HepG2 (cell line): ENCODE measurements around the gene ASF1B. TPM values are rescaled to one million over a fixed set of nuclear protein-coding genes. Genes with fewer than 3 reads are reported as not detected.

Experiments used
- ATAC-seq: fragments of 200-7000 bp; cut with Tn5 transposase; 3 replicates; pipeline ENCODE4 v1.9.1; 2020; ENCODE audit warnings: mild to moderate bottlenecking, moderate library complexity
- BruUV-seq: library from RNA; stranded (reverse); fragments of 400-500 nt; replicated peaks from 2 replicates; lab custom pipeline; 2021; lab: Mats Ljungman, UMichigan
- CTCF ChIA-PET: fragments of 300-600 bp; formaldehyde crosslinking; extraction: SDS; loops from one replicate; lab custom pipeline; 2021; ENCODE audit warnings: low total read pairs, inconsistent platforms, low intra/inter-chr PET ratio; lab: Yijun Ruan, JAX
- POLR2A ChIA-PET: fragments of 350-600 bp; sonication (Branson Sonifier 250); formaldehyde crosslinking; loops from one replicate; lab custom pipeline; 2020; ENCODE audit warnings: antibody characterized with exemption, inconsistent platforms; lab: Yijun Ruan, JAX
- DNase-seq: peaks from one replicate; pipeline ENCODE4 v3.0.0-alpha.2; 2015; ENCODE audit warnings: low spot score
- FAIRE-seq: peaks from 3 replicates; lab custom pipeline; 2011; peaks lifted over from hg19 to GRCh38; lab: Jason Lieb, UNC
- H2AFZ ChIP-seq: one replicate; pipeline ENCODE4 v1.6.1; 2011; ENCODE audit warnings: low read length, inconsistent platforms
- H3K27ac ChIP-seq: fragments of 300-600 bp; 3 replicates; pipeline ENCODE4 v1.8.0; 2011; ENCODE audit warnings: mixed run types, mild to moderate bottlenecking, mixed read lengths, low read length, inconsistent platforms; ENCODE audit not compliant: insufficient read depth; ENCODE audit errors: extremely low read length
- H3K27me3 ChIP-seq, 2 experiments: fragments of 200-600 bp in 1 of 2; 2 replicates in 1 of 2; 3 replicates in 1 of 2; pipeline versions ENCODE4 v1.6.0 to v1.8.0; 2011; ENCODE audit warnings: low read length in 2 of 2, mild to moderate bottlenecking in 2 of 2, moderate library complexity in 2 of 2, inconsistent platforms in 1 of 2; ENCODE audit not compliant: insufficient read depth in 2 of 2, control insufficient read depth in 1 of 2
- H3K36me3 ChIP-seq, 2 experiments: fragments of 200-600 bp in 1 of 2; replicated peaks in 1 of 2; 2 replicates in 1 of 2; 3 replicates in 1 of 2; pipeline versions ENCODE4 v1.5.1 to v1.8.0; 2011; ENCODE audit warnings: low read length in 2 of 2, inconsistent platforms in 1 of 2; ENCODE audit not compliant: insufficient read depth in 2 of 2, control insufficient read depth in 1 of 2
- H3K4me1 ChIP-seq: 2 replicates; pipeline ENCODE4 v1.5.1; 2012; ENCODE audit warnings: low read length, inconsistent platforms; ENCODE audit not compliant: insufficient read depth
- H3K4me2 ChIP-seq: 2 replicates; pipeline ENCODE4 v1.6.0; 2011; ENCODE audit warnings: low read depth, low read length, inconsistent platforms
- H3K4me3 ChIP-seq, 3 experiments: fragments of 200-600 bp in 1 of 3; sonication (generic), shearing (Covaris generic) in 1 of 3; replicated peaks in 1 of 3; 2 replicates each; pipeline ENCODE4 v1.5.1; 2011 to 2016; ENCODE audit warnings: low read length in 3 of 3, inconsistent platforms in 2 of 3, low read depth in 2 of 3, mild to moderate bottlenecking in 2 of 3, control low read depth in 1 of 3, mixed read lengths in 1 of 3; ENCODE audit not compliant: insufficient read depth in 1 of 3
- H3K79me2 ChIP-seq: one replicate; pipeline ENCODE4 v1.6.1; 2011; ENCODE audit warnings: low read length, inconsistent platforms; ENCODE audit not compliant: insufficient read depth
- H3K9ac ChIP-seq: 2 replicates; pipeline ENCODE4 v1.6.0; 2011; ENCODE audit warnings: mild to moderate bottlenecking, low read depth, low read length, inconsistent platforms; ENCODE audit not compliant: insufficient read depth
- H3K9me3 ChIP-seq: 2 replicates; pipeline ENCODE4 v1.5.1; 2012; ENCODE audit warnings: mild to moderate bottlenecking, low read length
- H4K20me1 ChIP-seq: 2 replicates; pipeline ENCODE4 v1.6.0; 2011; ENCODE audit warnings: inconsistent platforms, mild to moderate bottlenecking, low read length, moderate library complexity; ENCODE audit not compliant: insufficient read depth
- CBX1 ChIP-seq: IDR thresholded peaks from one replicate; pipeline ENCODE4 v1.6.1; 2016; ENCODE audit warnings: antibody characterized with exemption, low read depth
- FOXC1 ChIP-seq: sonication (generic); formaldehyde crosslinking; IDR thresholded peaks from 2 replicates; pipeline ENCODE4 v1.8.0; 2022; ENCODE audit warnings: mild to moderate bottlenecking, missing genetic modification reagents, borderline replicate concordance
- KDM2A ChIP-seq: sonication (generic); formaldehyde crosslinking; IDR thresholded peaks from 2 replicates; pipeline ENCODE4 v1.4.0; 2020; ENCODE audit warnings: low read depth, missing genetic modification reagents, borderline replicate concordance
- MYC ChIP-seq: sonication (generic); formaldehyde crosslinking; IDR thresholded peaks from 2 replicates; pipeline ENCODE4 v1.9.0; 2021; ENCODE audit warnings: missing genetic modification reagents, borderline replicate concordance
- PPARG ChIP-seq: conservative IDR thresholded peaks from 2 replicates; pipeline ENCODE4 v1.6.1; 2016; ENCODE audit warnings: missing biosample characterization, missing genetic modification reagents
- RAD21 ChIP-seq: fragments of 450-650 bp; formaldehyde crosslinking; IDR thresholded peaks from 2 replicates; pipeline ENCODE4 v1.5.0; 2020; ENCODE audit warnings: mild to moderate bottlenecking
- REPIN1 ChIP-seq: sonication (generic); formaldehyde crosslinking; IDR thresholded peaks from 2 replicates; pipeline ENCODE4 v1.8.0; 2022; ENCODE audit warnings: missing genetic modification reagents, low read depth, mild to moderate bottlenecking, borderline replicate concordance
- SATB2 ChIP-seq: sonication (generic); formaldehyde crosslinking; IDR thresholded peaks from 2 replicates; pipeline ENCODE4 v1.5.0; 2020; ENCODE audit warnings: missing genetic modification reagents
- SETDB1 ChIP-seq: sonication (generic); formaldehyde crosslinking; IDR thresholded peaks from 2 replicates; pipeline ENCODE4 v1.5.1; 2020; ENCODE audit warnings: missing genetic modification reagents, mild to moderate bottlenecking, borderline replicate concordance
- SMARCE1 ChIP-seq: fragments of 450-650 bp; IDR thresholded peaks from 2 replicates; pipeline ENCODE4 v1.6.1; 2017; ENCODE audit warnings: borderline replicate concordance
- SP140L ChIP-seq: sonication (generic); formaldehyde crosslinking; IDR thresholded peaks from 2 replicates; pipeline ENCODE4 v1.4.0; 2020; ENCODE audit warnings: missing genetic modification reagents, borderline replicate concordance
- ZNF251 ChIP-seq: sonication (generic); formaldehyde crosslinking; IDR thresholded peaks from 2 replicates; pipeline ENCODE4 v1.9.0; 2021; ENCODE audit warnings: mild to moderate bottlenecking, missing genetic modification reagents
- ZNF260 ChIP-seq: sonication (generic); formaldehyde crosslinking; IDR thresholded peaks from 2 replicates; pipeline ENCODE4 v1.4.0; 2020; ENCODE audit warnings: missing genetic modification reagents, low read depth, mild to moderate bottlenecking, borderline replicate concordance
- ZNF3 ChIP-seq: IDR thresholded peaks from 2 replicates; pipeline ENCODE4 v1.7.0; 2017; ENCODE audit warnings: inconsistent platforms
- ZNF446 ChIP-seq: sonication (generic); formaldehyde crosslinking; IDR thresholded peaks from 2 replicates; pipeline ENCODE4 v1.5.0; 2020; ENCODE audit warnings: mild to moderate bottlenecking, missing genetic modification reagents
- ZNF75D ChIP-seq: sonication (generic); formaldehyde crosslinking; IDR thresholded peaks from 2 replicates; pipeline ENCODE4 v1.8.1; 2023; ENCODE audit warnings: missing genetic modification reagents, mild to moderate bottlenecking, borderline replicate concordance
- WGBS: methylation state at CpG from one replicate; pipeline ENCODE4 v1.1.6; 2017; ENCODE audit warnings: low lambda C conversion rate; 5-methylcytosine and 5-hydroxymethylcytosine counted together
- in situ Hi-C: cut with HindIII; loops from 2 replicates; pipeline ENCODE4 v1.10.0; 2017; ENCODE audit warnings: low pct_unique_long_range_greater_than_20kb; ENCODE audit not compliant: extremely low pct_ligation_motif_present
- intact Hi-C: fragments of 100-400 bp; cut with micrococcal nuclease; formaldehyde crosslinking; loops from one replicate; pipeline ENCODE4 v1.10.0; 2022; ENCODE audit not compliant: unreplicated experiment
- polyA plus RNA-seq, 8 experiments: library from polyadenylated mRNA; depleted of rRNA in 3 of 8; stranded (reverse) in 7 of 8; unstranded in 1 of 8; fragments of >200 nt; fragmentation: Illumina TruSeq in 4 of 8; extraction: Trizol in 4 of 8; gene quantifications; 2 replicates each; pipeline versions ENCODE4 v1.2.1 to v1.2.3, GENCODE V29; 2011 to 2016; ENCODE audit warnings: low read depth in 4 of 8, missing spikeins in 1 of 8, mixed read lengths in 1 of 8; ENCODE audit not compliant: insufficient read depth in 1 of 8
- total RNA-seq, 5 experiments: library from RNA; depleted of rRNA; stranded (reverse); fragments of >200 nt; fragmentation: Illumina TruSeq; extraction: Trizol; gene quantifications; 2 replicates each; pipeline ENCODE4 v1.2.3, GENCODE V29; 2016; ENCODE audit warnings: low read depth in 1 of 5
- TF ChIP-seq, protein P1 (sequence below): sonication (generic); formaldehyde crosslinking; IDR thresholded peaks from 2 replicates; pipeline ENCODE4 v1.4.0; 2020; ENCODE audit warnings: low read depth, mild to moderate bottlenecking, missing genetic modification reagents
- TF ChIP-seq, protein P2 (sequence below): sonication (generic); formaldehyde crosslinking; IDR thresholded peaks from 2 replicates; pipeline ENCODE4 v1.5.0; 2020; ENCODE audit warnings: mild to moderate bottlenecking, missing genetic modification reagents, moderate library complexity
- TF ChIP-seq, protein P3 (sequence below): sonication (generic); formaldehyde crosslinking; IDR thresholded peaks from 2 replicates; pipeline ENCODE4 v1.4.0; 2020; ENCODE audit warnings: missing genetic modification reagents

The ASF1B gene
- total and polyA plus RNA-seq, 2 of the 13 experiments (the other 11 are each of a cell fraction or from before 2014, with no cell fraction given), result 18.2 to 24.8 TPM

DNA sequence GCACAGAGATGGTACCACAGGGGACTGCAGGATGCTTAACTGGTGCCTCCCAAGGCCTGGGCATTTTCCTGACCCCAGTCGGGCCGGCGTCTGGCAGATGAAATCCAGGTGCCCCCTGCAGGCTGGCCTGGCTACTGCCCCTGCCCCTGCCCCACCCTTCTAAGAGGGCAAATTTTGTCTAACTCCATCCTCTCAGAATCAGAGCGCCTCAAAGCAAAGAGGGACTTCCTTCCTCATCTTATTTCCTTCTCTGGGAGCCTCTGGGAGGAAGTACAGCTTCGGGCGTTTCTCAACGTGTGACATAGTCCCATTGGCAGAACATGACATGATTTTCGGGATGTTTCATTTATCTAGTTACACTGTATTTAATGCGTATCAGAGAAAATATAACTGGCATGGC lies 21.5 kb downstream of the ASF1B start:
- ATAC-seq (no peak), FAIRE-seq (no peak), DNase-seq (no peak)
- Histone ChIP-seq H2AFZ (no peak overlapping the region), H3K4me2 (no peak overlapping the region), H3K27me3 (no peaks in the 10 kb centered on the region; a peak in 1 of 5 replicates), H3K79me2 (peaks cover 12% of the 10 kb centered on the region), H3K27ac (no peak overlapping the region), H3K4me3 (no peak overlapping the region), H3K9ac (no peak overlapping the region), H3K4me1 (peaks cover 76% of the 10 kb centered on the region), H4K20me1 (no peaks in the 10 kb centered on the region), H3K36me3 (no peaks in the 10 kb centered on the region), H3K9me3 (no peaks in the 10 kb centered on the region)
- in situ Hi-C loops (no loop called here), intact Hi-C loops (loop anchor here (5.0 kb wide), 1 partner anchor 33 kb away; no protein-coding TSS in a partner anchor)
- ChIA-PET CTCF (interaction anchor here (0.7 to 1.6 kb wide), 5 partner anchors 16 to 235 kb away, joined by 3 to 7 read pairs (median 3); no protein-coding TSS in a partner anchor), POLR2A (interaction anchor here (2.8 kb wide), 1 partner anchor 22 kb away, joined by 11 read pairs; the partner anchor contains the start of gene ASF1B)
- no TSS peak for BruUV-seq
- 65% methylated on average over 8 of the region's 9 CpGs for WGBS
- no peak for TF ChIP-seq ZNF75D (CRISPR knock-in tag)
- TF ChIP-seq ZNF3 (CRISPR knock-in tag), result no peak
- no peak for TF ChIP-seq ZNF251
- TF ChIP-seq RAD21 (CRISPR knock-in tag), result peak; percentile 59
- no peak for TF ChIP-seq PPARG (CRISPR knock-in tag)
- TF ChIP-seq, protein P1, sequence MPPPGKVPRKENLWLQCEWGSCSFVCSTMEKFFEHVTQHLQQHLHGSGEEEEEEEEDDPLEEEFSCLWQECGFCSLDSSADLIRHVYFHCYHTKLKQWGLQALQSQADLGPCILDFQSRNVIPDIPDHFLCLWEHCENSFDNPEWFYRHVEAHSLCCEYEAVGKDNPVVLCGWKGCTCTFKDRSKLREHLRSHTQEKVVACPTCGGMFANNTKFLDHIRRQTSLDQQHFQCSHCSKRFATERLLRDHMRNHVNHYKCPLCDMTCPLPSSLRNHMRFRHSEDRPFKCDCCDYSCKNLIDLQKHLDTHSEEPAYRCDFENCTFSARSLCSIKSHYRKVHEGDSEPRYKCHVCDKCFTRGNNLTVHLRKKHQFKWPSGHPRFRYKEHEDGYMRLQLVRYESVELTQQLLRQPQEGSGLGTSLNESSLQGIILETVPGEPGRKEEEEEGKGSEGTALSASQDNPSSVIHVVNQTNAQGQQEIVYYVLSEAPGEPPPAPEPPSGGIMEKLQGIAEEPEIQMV (CRISPR knock-in tag), result no peak
- TF ChIP-seq SETDB1, result no peak
- no peak for TF ChIP-seq SP140L (CRISPR knock-in tag)
- no peak for TF ChIP-seq SATB2 (CRISPR knock-in tag)
- TF ChIP-seq ZNF446, result no peak
- TF ChIP-seq CBX1, result no peak
- TF ChIP-seq SMARCE1, result no peak
- TF ChIP-seq MYC (CRISPR knock-in tag), result no peak
- TF ChIP-seq, protein P2, sequence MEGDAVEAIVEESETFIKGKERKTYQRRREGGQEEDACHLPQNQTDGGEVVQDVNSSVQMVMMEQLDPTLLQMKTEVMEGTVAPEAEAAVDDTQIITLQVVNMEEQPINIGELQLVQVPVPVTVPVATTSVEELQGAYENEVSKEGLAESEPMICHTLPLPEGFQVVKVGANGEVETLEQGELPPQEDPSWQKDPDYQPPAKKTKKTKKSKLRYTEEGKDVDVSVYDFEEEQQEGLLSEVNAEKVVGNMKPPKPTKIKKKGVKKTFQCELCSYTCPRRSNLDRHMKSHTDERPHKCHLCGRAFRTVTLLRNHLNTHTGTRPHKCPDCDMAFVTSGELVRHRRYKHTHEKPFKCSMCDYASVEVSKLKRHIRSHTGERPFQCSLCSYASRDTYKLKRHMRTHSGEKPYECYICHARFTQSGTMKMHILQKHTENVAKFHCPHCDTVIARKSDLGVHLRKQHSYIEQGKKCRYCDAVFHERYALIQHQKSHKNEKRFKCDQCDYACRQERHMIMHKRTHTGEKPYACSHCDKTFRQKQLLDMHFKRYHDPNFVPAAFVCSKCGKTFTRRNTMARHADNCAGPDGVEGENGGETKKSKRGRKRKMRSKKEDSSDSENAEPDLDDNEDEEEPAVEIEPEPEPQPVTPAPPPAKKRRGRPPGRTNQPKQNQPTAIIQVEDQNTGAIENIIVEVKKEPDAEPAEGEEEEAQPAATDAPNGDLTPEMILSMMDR (CRISPR knock-in tag), result peak; percentile 74
- TF ChIP-seq ZNF260, result no peak
- peak; percentile 30; the same call in 1 of the 2 replicates for TF ChIP-seq KDM2A (CRISPR knock-in tag)
- no peak for TF ChIP-seq FOXC1
- TF ChIP-seq, protein P3, sequence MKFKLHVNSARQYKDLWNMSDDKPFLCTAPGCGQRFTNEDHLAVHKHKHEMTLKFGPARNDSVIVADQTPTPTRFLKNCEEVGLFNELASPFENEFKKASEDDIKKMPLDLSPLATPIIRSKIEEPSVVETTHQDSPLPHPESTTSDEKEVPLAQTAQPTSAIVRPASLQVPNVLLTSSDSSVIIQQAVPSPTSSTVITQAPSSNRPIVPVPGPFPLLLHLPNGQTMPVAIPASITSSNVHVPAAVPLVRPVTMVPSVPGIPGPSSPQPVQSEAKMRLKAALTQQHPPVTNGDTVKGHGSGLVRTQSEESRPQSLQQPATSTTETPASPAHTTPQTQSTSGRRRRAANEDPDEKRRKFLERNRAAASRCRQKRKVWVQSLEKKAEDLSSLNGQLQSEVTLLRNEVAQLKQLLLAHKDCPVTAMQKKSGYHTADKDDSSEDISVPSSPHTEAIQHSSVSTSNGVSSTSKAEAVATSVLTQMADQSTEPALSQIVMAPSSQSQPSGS (CRISPR knock-in tag), result no peak
- no peak for TF ChIP-seq REPIN1 (CRISPR knock-in tag)
